NCI-H146 treated with DMSO at 0.1 percent for 48 hours (cell line): ENCODE results near the gene PHF20.
"Not testable (repeated sequence)": the region's sequence is repeated elsewhere in the genome, so short reads cannot be mapped to it uniquely, and the experiment has no call there.

Source experiments
- DNase-seq: peaks from one replicate; lab custom pipeline; 2025; ENCODE audit not compliant: unreplicated experiment; lab: John Stamatoyannopoulos, UW

Gene PHF20

GRCh38 chr20:35776513-35777101, 4.8 kb downstream of the PHF20 start:
- no peak for DNase-seq

GRCh38 chr20:35783811-35784210, 12.0 kb downstream of the PHF20 start:
- DNase-seq = not testable (repeated sequence)

GRCh38 chr20:35785541-35785940, 13.7 kb downstream of the PHF20 start:
- DNase-seq = not testable (repeated sequence)

- peak; percentile 27 for DNase-seq
Observed at GRCh38 chr20:35788796-35789195, 17.0 kb downstream of the PHF20 start.

- DNase-seq = no peak
Observed at GRCh38 chr20:35791097-35791496, 19.3 kb downstream of the PHF20 start.

- no peak for DNase-seq
Observed at GRCh38 chr20:35791821-35792220, 20.0 kb downstream of the PHF20 start.

- DNase-seq = no peak
Observed at GRCh38 chr20:35792740-35793139, 20.9 kb downstream of the PHF20 start.

GRCh38 chr20:35796571-35796970, 24.8 kb downstream of the PHF20 start:
- no peak for DNase-seq

- no peak for DNase-seq
Observed at GRCh38 chr20:35801865-35802264, 30.1 kb downstream of the PHF20 start.

- DNase-seq = no peak
Observed at GRCh38 chr20:35806075-35806474, 34.3 kb downstream of the PHF20 start.

GRCh38 chr20:35807877-35808276, 36.1 kb downstream of the PHF20 start:
- DNase-seq = no peak

GRCh38 chr20:35820715-35821114, 48.9 kb downstream of the PHF20 start:
- no peak for DNase-seq

- no peak for DNase-seq
Observed at GRCh38 chr20:35821807-35822242, 50.0 kb downstream of the PHF20 start.

GRCh38 chr20:35823147-35823546, 51.3 kb downstream of the PHF20 start:
- no peak for DNase-seq

- no peak for DNase-seq
Observed at GRCh38 chr20:35823937-35824336, 52.1 kb downstream of the PHF20 start.

- no peak for DNase-seq
Observed at GRCh38 chr20:35826397-35826998, 54.7 kb downstream of the PHF20 start.

- no peak for DNase-seq
Observed at GRCh38 chr20:35828434-35828833, 56.6 kb downstream of the PHF20 start.

GRCh38 chr20:35828916-35829315, 57.1 kb downstream of the PHF20 start:
- no peak for DNase-seq

- no peak for DNase-seq
Observed at GRCh38 chr20:35830264-35830663, 58.4 kb downstream of the PHF20 start.

GRCh38 chr20:35831029-35831428, 59.2 kb downstream of the PHF20 start:
- no peak for DNase-seq

- no peak for DNase-seq
Observed at GRCh38 chr20:35831971-35832370, 60.2 kb downstream of the PHF20 start.

GRCh38 chr20:35833241-35833640, 61.4 kb downstream of the PHF20 start:
- no peak for DNase-seq

- no peak for DNase-seq
Observed at GRCh38 chr20:35837577-35838195, 65.9 kb downstream of the PHF20 start.
